Prostate gland (tissue), 2 donors: ENCODE data around the gene RASGRP1. TPM values are rescaled to one million over a fixed set of nuclear protein-coding genes. Genes with fewer than 3 reads are reported as not detected.

ENCODE experiments used
- DNase-seq: peaks from one replicate; pipeline ENCODE4 v3.0.0-alpha.2; 2019; ENCODE audit warnings: low spot score
- H3K27ac ChIP-seq, 2 donors: fragments of 200-600 bp; sonication (generic); 2 replicates each; pipeline ENCODE4 v1.5.1; 2017 to 2019
- H3K27me3 ChIP-seq: fragments of 200-600 bp; sonication (generic); replicated peaks from 2 replicates; pipeline ENCODE4 v1.5.1; 2019; ENCODE audit not compliant: insufficient read depth
- H3K36me3 ChIP-seq, 2 donors: fragments of 200-600 bp; sonication (generic); 1 replicate in 1 of 2; 2 replicates in 1 of 2; pipeline versions ENCODE4 v1.5.1 to v1.8.1; 2017 to 2019
- H3K4me1 ChIP-seq: fragments of 200-600 bp; sonication (generic); replicated peaks from 2 replicates; pipeline ENCODE4 v1.5.1; 2019
- H3K4me3 ChIP-seq, 2 donors: fragments of 200-600 bp; sonication (generic); 2 replicates each; pipeline ENCODE4 v1.5.1; 2017 to 2019
- H3K9me3 ChIP-seq: fragments of 200-600 bp; sonication (generic); 2 replicates; pipeline ENCODE4 v1.5.1; 2017
- POLR2A ChIP-seq: fragments of 450-650 bp; IDR thresholded peaks from one replicate; pipeline ENCODE4 v1.6.1; 2016; ENCODE audit warnings: antibody characterized with exemption, mild to moderate bottlenecking
- POLR2AphosphoS5 ChIP-seq: sonication (generic); formaldehyde crosslinking; IDR thresholded peaks from one replicate; pipeline ENCODE4 v1.6.1; 2017; ENCODE audit warnings: antibody characterized with exemption
- WGBS: methylation state at CpG from one replicate; pipeline ENCODE4 v1.1.5; 2018; 5-methylcytosine and 5-hydroxymethylcytosine counted together
- intact Hi-C: fragments of 100-400 bp; cut with DNase I; formaldehyde crosslinking; loops from one replicate; pipeline ENCODE4 v1.14.2; 2022
- total RNA-seq, 2 donors: library from RNA; depleted of rRNA; stranded (reverse); fragments of >200 nt; gene quantifications; one replicate each; pipeline ENCODE4 v1.1.0, GENCODE V29; 2016
- TF ChIP-seq, protein P1 (sequence below), 4 experiments: fragments of 200-600 bp in 2 of 4; fragments of 450-650 bp in 2 of 4; sonication (generic) in 2 of 4; IDR thresholded peaks; 1 replicate in 3 of 4; 2 replicates in 1 of 4; pipeline ENCODE4 v1.5.1; 2016 to 2019; ENCODE audit warnings: antibody characterized with exemption in 4 of 4, mild to moderate bottlenecking in 2 of 4, moderate library complexity in 2 of 4

RASGRP1 gene
- total RNA-seq, 2 donors from 2014 or later, result 0.36 to 7.6 TPM

DNA sequence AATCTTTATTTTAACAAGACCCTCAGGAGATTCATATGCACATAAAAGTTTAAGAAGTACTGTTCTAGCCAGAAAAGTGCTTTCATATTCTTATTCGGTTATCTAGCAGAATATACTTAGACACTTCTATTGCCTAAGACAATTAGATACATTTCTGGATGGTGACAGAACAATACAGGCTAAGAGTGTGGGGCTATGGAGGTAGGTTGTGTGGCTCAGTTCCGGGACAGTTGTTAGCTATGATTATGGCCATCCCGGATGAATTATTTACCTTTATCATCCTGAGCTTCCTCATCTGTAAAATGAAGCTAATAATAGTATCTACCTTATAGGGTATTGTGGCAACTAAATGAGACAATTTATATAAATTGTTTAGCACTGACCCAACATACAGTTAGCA is 104.1 kb downstream of the RASGRP1 start:
- intact Hi-C loops, result no loop called here
- no peak overlapping the region for H3K4me3 ChIP-seq
- DNase-seq, result no peak
- no peaks in the 10 kb centered on the region for H3K36me3 ChIP-seq
- no peaks in the 10 kb centered on the region for H3K9me3 ChIP-seq
- no peak overlapping the region for H3K27ac ChIP-seq
- no peaks in the 10 kb centered on the region for H3K4me1 ChIP-seq
- TF ChIP-seq, protein P1, sequence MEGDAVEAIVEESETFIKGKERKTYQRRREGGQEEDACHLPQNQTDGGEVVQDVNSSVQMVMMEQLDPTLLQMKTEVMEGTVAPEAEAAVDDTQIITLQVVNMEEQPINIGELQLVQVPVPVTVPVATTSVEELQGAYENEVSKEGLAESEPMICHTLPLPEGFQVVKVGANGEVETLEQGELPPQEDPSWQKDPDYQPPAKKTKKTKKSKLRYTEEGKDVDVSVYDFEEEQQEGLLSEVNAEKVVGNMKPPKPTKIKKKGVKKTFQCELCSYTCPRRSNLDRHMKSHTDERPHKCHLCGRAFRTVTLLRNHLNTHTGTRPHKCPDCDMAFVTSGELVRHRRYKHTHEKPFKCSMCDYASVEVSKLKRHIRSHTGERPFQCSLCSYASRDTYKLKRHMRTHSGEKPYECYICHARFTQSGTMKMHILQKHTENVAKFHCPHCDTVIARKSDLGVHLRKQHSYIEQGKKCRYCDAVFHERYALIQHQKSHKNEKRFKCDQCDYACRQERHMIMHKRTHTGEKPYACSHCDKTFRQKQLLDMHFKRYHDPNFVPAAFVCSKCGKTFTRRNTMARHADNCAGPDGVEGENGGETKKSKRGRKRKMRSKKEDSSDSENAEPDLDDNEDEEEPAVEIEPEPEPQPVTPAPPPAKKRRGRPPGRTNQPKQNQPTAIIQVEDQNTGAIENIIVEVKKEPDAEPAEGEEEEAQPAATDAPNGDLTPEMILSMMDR (IDR thresholded peaks at IDR 0.05), result no peak
- no peaks in the 10 kb centered on the region for H3K27me3 ChIP-seq
- 83% methylated on average over 3 of the region's 3 CpGs for WGBS

DNA sequence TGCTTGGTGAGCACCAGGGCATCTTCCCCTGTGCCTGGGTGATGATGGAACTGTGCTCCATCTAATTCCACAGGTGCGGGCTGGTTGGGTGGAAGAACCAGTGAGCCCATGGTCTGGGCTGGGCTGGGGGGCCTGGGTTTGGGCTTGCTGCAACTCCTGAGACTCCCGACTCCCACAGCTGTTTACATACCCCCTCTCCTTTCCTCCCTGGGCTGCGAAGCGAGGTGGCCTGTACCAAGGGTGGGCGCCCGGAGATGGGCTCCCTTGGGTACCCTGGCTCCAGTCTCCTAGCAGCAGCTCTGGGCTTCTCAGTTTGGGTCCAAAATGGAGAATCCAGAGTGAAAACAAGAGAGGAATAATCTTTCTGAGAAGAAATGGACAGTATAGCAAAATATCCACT is 105.1 kb downstream of the RASGRP1 start:
- H3K36me3 ChIP-seq, result no peaks in the 10 kb centered on the region
- no peak overlapping the region for H3K4me3 ChIP-seq
- H3K27ac ChIP-seq, result no peak overlapping the region
- no peak for TF ChIP-seq POLR2AphosphoS5
- TF ChIP-seq, protein P1 (IDR thresholded peaks at IDR 0.05), result no peak
- TF ChIP-seq POLR2A, result no peak
- intact Hi-C loops, result no loop called here
- no peak for DNase-seq
- H3K4me1 ChIP-seq, result peaks cover 2% of the 10 kb centered on the region
- H3K27me3 ChIP-seq, result no peaks in the 10 kb centered on the region
- WGBS, result 87% methylated on average over 6 of the region's 6 CpGs
- no peaks in the 10 kb centered on the region for H3K9me3 ChIP-seq

DNA sequence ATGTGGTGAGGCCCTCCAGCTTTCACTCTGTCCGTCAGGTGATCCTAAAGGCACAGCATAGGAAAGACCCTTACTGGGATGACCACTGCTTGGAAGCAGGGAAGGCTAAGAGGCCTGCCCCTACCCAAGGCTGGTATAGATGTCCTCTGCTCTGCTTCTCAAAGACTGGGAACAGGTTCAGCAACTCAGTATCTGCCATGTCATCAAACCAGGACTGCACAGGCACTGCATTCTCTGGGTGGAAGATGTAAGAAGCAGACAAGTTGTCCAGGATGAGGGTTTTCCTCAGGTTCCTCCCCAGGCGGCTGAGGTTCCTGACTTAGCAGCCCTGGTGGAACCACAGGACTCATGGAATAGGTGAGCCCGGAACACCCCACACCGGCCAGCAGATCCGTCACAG is 106.0 kb downstream of the RASGRP1 start:
- TF ChIP-seq POLR2AphosphoS5, result no peak
- no peak for TF ChIP-seq POLR2A
- TF ChIP-seq, protein P1 (IDR thresholded peaks at IDR 0.05), result no peak
- Histone ChIP-seq H3K9me3 (no peaks in the 10 kb centered on the region), H3K27ac (no peak overlapping the region), H3K4me1 (peaks cover 2% of the 10 kb centered on the region), H3K4me3 (no peak overlapping the region), H3K27me3 (no peaks in the 10 kb centered on the region), H3K36me3 (no peaks in the 10 kb centered on the region)
- no peak for DNase-seq
- intact Hi-C loops, result no loop called here
- WGBS, result 98% methylated on average over 5 of the region's 5 CpGs

DNA sequence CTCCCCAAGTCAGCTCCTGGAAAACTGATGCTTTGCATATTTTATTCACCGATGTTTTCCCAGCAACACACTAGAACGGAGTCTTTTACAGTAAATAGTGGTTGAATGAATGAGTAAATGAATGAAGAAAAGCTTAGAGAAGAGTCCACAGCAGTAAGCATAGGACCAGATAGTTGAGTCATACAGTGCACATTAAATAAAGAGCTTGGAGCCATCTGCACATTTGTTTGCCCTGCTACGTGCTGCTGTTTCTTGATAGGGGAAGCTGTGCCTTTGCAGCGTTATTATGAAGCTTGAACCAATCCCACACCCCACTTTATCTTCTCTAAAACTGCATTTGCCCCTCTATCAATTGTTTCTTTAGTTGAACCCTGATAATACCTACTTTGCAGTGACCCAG is 109.5 kb downstream of the RASGRP1 start:
- Histone ChIP-seq H3K27ac (peak overlapping the region; percentile 92 to 93), H3K9me3 (no peaks in the 10 kb centered on the region), H3K36me3 (no peaks in the 10 kb centered on the region), H3K4me3 (peak overlapping the region; percentile 71 to 73), H3K4me1 (peaks cover 2% of the 10 kb centered on the region), H3K27me3 (no peaks in the 10 kb centered on the region)
- no peak for TF ChIP-seq POLR2AphosphoS5
- no peak for TF ChIP-seq POLR2A
- TF ChIP-seq, protein P1 (IDR thresholded peaks at IDR 0.05), result no peak
- DNase-seq, result no peak
- intact Hi-C loops, result no loop called here
- WGBS, result 7% methylated on average over 4 of the region's 4 CpGs

DNA sequence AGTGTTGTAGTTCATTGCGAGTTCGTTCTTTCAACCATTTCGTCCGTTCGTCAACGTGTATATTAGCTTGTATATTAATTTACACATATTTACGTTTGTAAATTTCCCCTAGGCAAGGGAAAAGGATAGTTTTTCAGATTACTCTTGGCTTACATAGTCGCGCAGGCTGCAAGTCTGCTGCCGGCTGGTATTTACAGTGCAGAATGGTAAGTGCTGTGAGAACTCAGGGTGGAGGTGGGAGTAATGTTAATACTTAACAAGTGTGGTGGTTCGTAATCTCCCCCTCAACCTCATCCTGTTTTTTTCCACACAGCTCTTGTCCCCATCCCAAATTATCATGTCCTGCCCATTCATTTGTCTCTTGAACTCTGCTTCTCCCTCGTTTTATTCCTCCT is 109.9 kb downstream of the RASGRP1 start:
- no peak for TF ChIP-seq POLR2A
- TF ChIP-seq, protein P1 (IDR thresholded peaks at IDR 0.05), result no peak
- no peak for TF ChIP-seq POLR2AphosphoS5
- intact Hi-C loops, result no loop called here
- Histone ChIP-seq H3K4me3 (peak overlapping the region; percentile 71 to 73), H3K27ac (peak overlapping the region; percentile 92 to 93), H3K27me3 (no peaks in the 10 kb centered on the region), H3K9me3 (no peaks in the 10 kb centered on the region), H3K36me3 (no peaks in the 10 kb centered on the region), H3K4me1 (peaks cover 2% of the 10 kb centered on the region)
- no peak for DNase-seq
- WGBS, result 0% methylated on average over 12 of the region's 12 CpGs
